ENCODE results near the gene CCDC106. TPM values are rescaled to one million over a fixed set of nuclear protein-coding genes. Genes with fewer than 3 reads are reported as not detected.
A peak's percentile ranks its signal among the peaks of the same experiment; 100 is the strongest.

CCDC106 gene
- polyA plus RNA-seq, 1 donor (not counting 4 experiments of a cell fraction or from before 2014, with no cell fraction given), result 3.1 TPM

GRCh38 chr19:55599468-55599841 lies 48.6 kb upstream of the CCDC106 start, which contains the start of gene FIZ1:
Gene FIZ1, minus strand, starts transcription at chr19:55599517. Its CDS starts 1,652 bp downstream, at chr19:55597865.
- H2AFZ ChIP-seq (ENCODE audit: control insufficient read depth, low read length), result peak within 1 kb of the TSS; percentile 95
- H3K4me2 ChIP-seq (ENCODE audit: control insufficient read depth, extremely low read depth, insufficient read depth, low read depth, low read length), result peak within 1 kb of the TSS; percentile 72
- FAIRE-seq (no peak), DNase-seq (ENCODE audit: low read depth, low spot score) (peak; percentile 94)
- H3K36me3 ChIP-seq (ENCODE audit: control insufficient read depth in 2 of 2, extremely low read depth in 1 of 2, insufficient read depth in 2 of 2, low read length in 2 of 2), result peaks cover 5 to 9% of the 10 kb centered on the region in 2 experiments
- dilution Hi-C loops (cut with MboI; ENCODE audit: extremely low pct_ligation_motif_present, low sequenced_read_pairs), result no loop called here
- no peaks in the 10 kb centered on the region for H3K27me3 ChIP-seq (ENCODE audit: control insufficient read depth, extremely low read depth, insufficient read depth, low read length)
- peak within 1 kb of the TSS; percentile 97 for H3K27ac ChIP-seq (ENCODE audit: control insufficient read depth, insufficient read depth, low read length)
- no peaks in the 10 kb centered on the region for H3K9me3 ChIP-seq (ENCODE audit: control insufficient read depth, low read depth, low read length)
- no peak for TF ChIP-seq EZH2 (IDR thresholded peaks at IDR 0.05; ENCODE audit: low read length)
- TF ChIP-seq, protein P1, sequence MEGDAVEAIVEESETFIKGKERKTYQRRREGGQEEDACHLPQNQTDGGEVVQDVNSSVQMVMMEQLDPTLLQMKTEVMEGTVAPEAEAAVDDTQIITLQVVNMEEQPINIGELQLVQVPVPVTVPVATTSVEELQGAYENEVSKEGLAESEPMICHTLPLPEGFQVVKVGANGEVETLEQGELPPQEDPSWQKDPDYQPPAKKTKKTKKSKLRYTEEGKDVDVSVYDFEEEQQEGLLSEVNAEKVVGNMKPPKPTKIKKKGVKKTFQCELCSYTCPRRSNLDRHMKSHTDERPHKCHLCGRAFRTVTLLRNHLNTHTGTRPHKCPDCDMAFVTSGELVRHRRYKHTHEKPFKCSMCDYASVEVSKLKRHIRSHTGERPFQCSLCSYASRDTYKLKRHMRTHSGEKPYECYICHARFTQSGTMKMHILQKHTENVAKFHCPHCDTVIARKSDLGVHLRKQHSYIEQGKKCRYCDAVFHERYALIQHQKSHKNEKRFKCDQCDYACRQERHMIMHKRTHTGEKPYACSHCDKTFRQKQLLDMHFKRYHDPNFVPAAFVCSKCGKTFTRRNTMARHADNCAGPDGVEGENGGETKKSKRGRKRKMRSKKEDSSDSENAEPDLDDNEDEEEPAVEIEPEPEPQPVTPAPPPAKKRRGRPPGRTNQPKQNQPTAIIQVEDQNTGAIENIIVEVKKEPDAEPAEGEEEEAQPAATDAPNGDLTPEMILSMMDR (optimal IDR thresholded peaks at IDR 0.05 in 1 of 3, IDR thresholded peaks at IDR 0.05 in 1 of 3, conservative IDR thresholded peaks at IDR 0.05 in 1 of 3; ENCODE audit: extremely low read depth in 1 of 3, insufficient read depth in 2 of 3, low read length in 3 of 3), result no peak
- H3K4me3 ChIP-seq (ENCODE audit: control insufficient read depth in 2 of 3, extremely low read depth in 1 of 3, insufficient read depth in 2 of 3, low read depth in 1 of 3, low read length in 3 of 3), result peak within 1 kb of the TSS; percentile 57 to 75 (median 72)
- H3K4me1 ChIP-seq (ENCODE audit: control insufficient read depth, extremely low read depth, insufficient read depth, low read length), result peaks cover 11% of the 10 kb centered on the region
- H4K20me1 ChIP-seq (ENCODE audit: control insufficient read depth, extremely low read depth, insufficient read depth, low read length), result no peaks in the 10 kb centered on the region
- H3K79me2 ChIP-seq (ENCODE audit: control insufficient read depth, insufficient read depth, low read length), result no peaks in the 10 kb centered on the region
- no peaks in the 10 kb centered on the region for H3K9me1 ChIP-seq (ENCODE audit: control insufficient read depth, extremely low read depth, insufficient read depth, low read length)
- peak within 1 kb of the TSS; percentile 95 for H3K9ac ChIP-seq (ENCODE audit: control insufficient read depth, extremely low read depth, insufficient read depth, low read length)

DNA sequence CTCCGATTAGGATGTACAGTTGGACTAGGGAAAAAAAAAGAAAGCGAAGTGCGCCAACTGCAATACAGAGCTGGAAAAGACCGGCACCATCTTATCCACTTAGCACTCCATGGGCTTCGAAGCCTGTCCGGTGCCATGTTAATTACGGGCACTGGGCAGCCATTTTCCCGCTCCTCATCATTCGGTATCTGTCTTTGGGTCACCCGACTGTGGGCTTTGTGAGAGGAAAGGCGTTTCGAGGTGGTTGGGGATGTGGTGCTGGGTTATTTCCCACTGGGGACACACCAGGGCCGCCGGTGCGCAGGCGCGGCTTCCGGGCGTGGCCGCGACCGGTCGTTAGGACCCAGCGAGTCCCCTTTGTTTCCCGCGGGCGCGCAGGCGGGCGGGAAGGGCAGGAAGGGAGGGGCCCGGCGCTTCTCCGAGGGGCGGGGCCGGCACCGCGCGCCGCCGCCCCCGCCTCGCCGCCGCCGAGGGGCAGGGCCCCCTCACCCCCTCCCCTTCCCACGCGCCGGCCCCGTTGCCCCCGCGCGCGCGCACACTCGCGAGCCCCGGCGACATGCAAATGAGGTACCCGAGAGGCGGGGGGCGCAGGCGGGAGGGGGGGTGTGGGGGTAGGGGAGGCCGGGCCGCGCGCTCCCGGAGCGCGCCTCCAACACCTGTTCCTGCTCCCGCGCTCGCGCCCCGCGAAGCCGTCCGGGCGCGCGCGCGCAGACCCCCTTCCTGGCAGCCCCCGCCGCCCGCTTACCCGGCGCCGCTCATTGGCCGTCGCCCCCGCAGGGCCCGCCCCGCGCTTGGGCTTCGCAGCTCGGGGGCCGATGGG lies 48.0 kb upstream of the CCDC106 start, which contains the start of gene ZNF524:
Gene ZNF524, plus strand, starts transcription at position 447 of the 820 bp plus-strand sequence. CDS start 1,825 bp downstream, outside the sequence.
- peak; percentile 9 for FAIRE-seq
- peak within 1 kb of the TSS; percentile 85 for H3K4me2 ChIP-seq (ENCODE audit: control insufficient read depth, extremely low read depth, insufficient read depth, low read depth, low read length)
- peaks cover 15% of the 10 kb centered on the region for H3K4me1 ChIP-seq (ENCODE audit: control insufficient read depth, extremely low read depth, insufficient read depth, low read length)
- TF ChIP-seq, protein P1 (optimal IDR thresholded peaks at IDR 0.05 in 1 of 3, IDR thresholded peaks at IDR 0.05 in 1 of 3, conservative IDR thresholded peaks at IDR 0.05 in 1 of 3; ENCODE audit: extremely low read depth in 1 of 3, insufficient read depth in 2 of 3, low read length in 3 of 3), result no peak
- TF ChIP-seq EZH2 (IDR thresholded peaks at IDR 0.05; ENCODE audit: low read length), result no peak
- no peaks in the 10 kb centered on the region for H3K27me3 ChIP-seq (ENCODE audit: control insufficient read depth, extremely low read depth, insufficient read depth, low read length)
- H3K36me3 ChIP-seq (ENCODE audit: control insufficient read depth in 2 of 2, extremely low read depth in 1 of 2, insufficient read depth in 2 of 2, low read length in 2 of 2), result peaks cover 5 to 9% of the 10 kb centered on the region in 2 experiments
- no peaks in the 10 kb centered on the region for H3K9me1 ChIP-seq (ENCODE audit: control insufficient read depth, extremely low read depth, insufficient read depth, low read length)
- no peaks in the 10 kb centered on the region for H3K9me3 ChIP-seq (ENCODE audit: control insufficient read depth, low read depth, low read length)
- DNase-seq (ENCODE audit: low read depth, low spot score), result no peak
- H4K20me1 ChIP-seq (ENCODE audit: control insufficient read depth, extremely low read depth, insufficient read depth, low read length), result no peaks in the 10 kb centered on the region
- no peaks in the 10 kb centered on the region for H3K79me2 ChIP-seq (ENCODE audit: control insufficient read depth, insufficient read depth, low read length)
- peak within 1 kb of the TSS; percentile 95 for H3K9ac ChIP-seq (ENCODE audit: control insufficient read depth, extremely low read depth, insufficient read depth, low read length)
- dilution Hi-C loops (cut with MboI; ENCODE audit: extremely low pct_ligation_motif_present, low sequenced_read_pairs), result no loop called here
- H2AFZ ChIP-seq (ENCODE audit: control insufficient read depth, low read length), result peak within 1 kb of the TSS; percentile 95
- H3K27ac ChIP-seq (ENCODE audit: control insufficient read depth, insufficient read depth, low read length), result peak within 1 kb of the TSS; percentile 97
- H3K4me3 ChIP-seq (ENCODE audit: control insufficient read depth in 2 of 3, extremely low read depth in 1 of 3, insufficient read depth in 2 of 3, low read depth in 1 of 3, low read length in 3 of 3), result peak within 1 kb of the TSS; percentile 57 to 75 (median 72)

All from keratinocyte (primary cell).